ENCODE results near the gene CSF3.

DNA sequence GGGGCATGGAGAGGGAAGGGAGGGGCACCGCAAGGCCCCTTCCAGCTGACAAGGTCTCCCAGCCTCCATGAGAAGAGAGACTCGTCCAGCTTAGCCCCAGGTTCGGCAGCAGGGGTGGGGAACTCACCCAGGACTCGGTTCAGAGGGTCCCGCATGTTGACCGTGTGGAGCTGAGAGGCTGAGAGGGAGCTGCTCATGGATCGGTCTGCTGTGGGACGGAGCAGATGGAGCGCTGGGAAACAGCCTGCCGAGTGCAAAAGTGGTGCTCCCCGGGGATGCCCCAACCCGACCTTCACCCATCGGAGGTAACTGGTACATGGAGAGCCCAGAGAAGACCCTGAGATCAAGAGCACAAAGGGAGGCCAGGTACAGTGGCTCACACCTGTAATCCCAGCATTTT lies 4.9 kb downstream of the CSF3 start:
- TF ChIP-seq EZH2 (IDR thresholded peaks at IDR 0.05; ENCODE audit: borderline replicate concordance, insufficient read depth, low read length, poor library complexity, severe bottlenecking) (no peak), EP300 (conservative IDR thresholded peaks at IDR 0.05; ENCODE audit: poor library complexity, severe bottlenecking) (no peak), TAF1 (IDR thresholded peaks at IDR 0.05; ENCODE audit: low read depth) (no peak), REST (IDR thresholded peaks at IDR 0.05; ENCODE audit: borderline replicate concordance) (no peak), POLR2AphosphoS5 (IDR thresholded peaks at IDR 0.05) (no peak), RAD21 (conservative IDR thresholded peaks at IDR 0.05) (no peak)
- TF ChIP-seq, protein P1, sequence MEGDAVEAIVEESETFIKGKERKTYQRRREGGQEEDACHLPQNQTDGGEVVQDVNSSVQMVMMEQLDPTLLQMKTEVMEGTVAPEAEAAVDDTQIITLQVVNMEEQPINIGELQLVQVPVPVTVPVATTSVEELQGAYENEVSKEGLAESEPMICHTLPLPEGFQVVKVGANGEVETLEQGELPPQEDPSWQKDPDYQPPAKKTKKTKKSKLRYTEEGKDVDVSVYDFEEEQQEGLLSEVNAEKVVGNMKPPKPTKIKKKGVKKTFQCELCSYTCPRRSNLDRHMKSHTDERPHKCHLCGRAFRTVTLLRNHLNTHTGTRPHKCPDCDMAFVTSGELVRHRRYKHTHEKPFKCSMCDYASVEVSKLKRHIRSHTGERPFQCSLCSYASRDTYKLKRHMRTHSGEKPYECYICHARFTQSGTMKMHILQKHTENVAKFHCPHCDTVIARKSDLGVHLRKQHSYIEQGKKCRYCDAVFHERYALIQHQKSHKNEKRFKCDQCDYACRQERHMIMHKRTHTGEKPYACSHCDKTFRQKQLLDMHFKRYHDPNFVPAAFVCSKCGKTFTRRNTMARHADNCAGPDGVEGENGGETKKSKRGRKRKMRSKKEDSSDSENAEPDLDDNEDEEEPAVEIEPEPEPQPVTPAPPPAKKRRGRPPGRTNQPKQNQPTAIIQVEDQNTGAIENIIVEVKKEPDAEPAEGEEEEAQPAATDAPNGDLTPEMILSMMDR (IDR thresholded peaks at IDR 0.05; ENCODE audit: poor library complexity, severe bottlenecking), result no peak

Measured in neural cell (in vitro differentiated cells).